ENCODE measurements around the gene FOXD4. TPM values are rescaled to one million over a fixed set of nuclear protein-coding genes. Genes with fewer than 3 reads are reported as not detected.
"Not testable (repeated sequence)": the region's sequence is repeated elsewhere in the genome, so short reads cannot be mapped to it uniquely, and the experiment has no call there.

Gene FOXD4
- total RNA-seq (1 to 10 TPM in 1 of 7 donors, under 1 TPM in 6; 0.27 to 1.7 (median 0.42) TPM), polyA plus RNA-seq (under 1 TPM; 0.20 to 0.42 (median 0.37) TPM)
- long read RNA-seq, donor 1, result 0 reads
- long read RNA-seq, donor 2, result 0 reads

GRCh38 chr9:117995-118467 is at the start of gene FOXD4:
FOXD4 (minus strand) TSS chr9:118417; CDS start chr9:118119, 298 bp downstream.
- DNase-seq; intact Hi-C loops (cut with DNase I; ENCODE audit: low total_unique reads); H3K27ac ChIP-seq; H3K36me3 ChIP-seq; H3K9me3 ChIP-seq: not testable (repeated sequence)
- H3K4me1 ChIP-seq, result peaks cover 5 to 44% (median 29%) of the 10 kb centered on the region in 6 donors
- 15 to 45% (median 28%) methylated on average over 13 to 28 of the region's 30 CpGs for WGBS, 5 donors
- H3K27me3 ChIP-seq (replicated peaks in 1 of 7), result peaks cover 15 to 53% (median 42%) of the 10 kb centered on the region in 7 donors
- peak within 1 kb of the TSS in 2 of 8 donors; percentile 13 to 45 for H3K4me3 ChIP-seq

- intact Hi-C loops (cut with DNase I; ENCODE audit: low total_unique reads); H3K4me3 ChIP-seq; H3K9me3 ChIP-seq; H3K36me3 ChIP-seq; DNase-seq; H3K27ac ChIP-seq; H3K27me3 ChIP-seq (replicated peaks in 1 of 7); H3K4me1 ChIP-seq: not testable (repeated sequence)
- WGBS, 5 donors, result 38 to 83% (median 70%) methylated on average over 1 of the region's 1 CpG; no CpG with 5 or more reads in 1 of the 5 donors
These were observed 41.7 kb upstream of the FOXD4 start for GRCh38 chr9:159871-160270.

- H3K4me1 ChIP-seq; H3K27ac ChIP-seq; H3K27me3 ChIP-seq (replicated peaks in 1 of 7); intact Hi-C loops (cut with DNase I; ENCODE audit: low total_unique reads); H3K9me3 ChIP-seq; H3K4me3 ChIP-seq; DNase-seq: not testable (repeated sequence)
- H3K36me3 ChIP-seq, result peaks cover 0 to 12% (median 0%) of the 10 kb centered on the region in 6 donors
These were observed 33.0 kb upstream of the FOXD4 start for GRCh38 chr9:151173-151572.

GRCh38 chr9:139880-140279 is 21.7 kb upstream of the FOXD4 start:
- intact Hi-C loops (cut with DNase I; ENCODE audit: low total_unique reads); DNase-seq; H3K4me1 ChIP-seq; H3K4me3 ChIP-seq; H3K9me3 ChIP-seq; H3K27me3 ChIP-seq (replicated peaks in 1 of 7); H3K27ac ChIP-seq: not testable (repeated sequence)
- H3K36me3 ChIP-seq, result peaks cover 0 to 12% (median 0%) of the 10 kb centered on the region in 6 donors
- WGBS, 5 donors, result 90 to 98% (median 95%) methylated on average over 6 to 17 of the region's 17 CpGs

- H3K36me3 ChIP-seq; H3K9me3 ChIP-seq; H3K27ac ChIP-seq; intact Hi-C loops (cut with DNase I; ENCODE audit: low total_unique reads): not testable (repeated sequence)
- 2 to 4% (median 2%) methylated on average over 10 to 67 of the region's 71 CpGs for WGBS, 5 donors
- DNase-seq, result peak; percentile 84
- Histone ChIP-seq H3K4me3 (peak overlapping the region in 2 of 8 donors; percentile 13 to 45), H3K27me3 (replicated peaks in 1 of 7) (peaks cover 15 to 60% (median 48%) of the 10 kb centered on the region in 7 donors), H3K4me1 (peaks cover 5 to 48% (median 29%) of the 10 kb centered on the region in 6 donors)
These were observed 848 bp downstream of the FOXD4 start for GRCh38 chr9:117144-117994.

GRCh38 chr9:116239-117077 is 1.8 kb downstream of the FOXD4 start:
- peak overlapping the region in 1 of 8 donors; percentile 19 for H3K4me3 ChIP-seq
- H3K36me3 ChIP-seq; DNase-seq; H3K9me3 ChIP-seq; H3K27ac ChIP-seq; intact Hi-C loops (cut with DNase I; ENCODE audit: low total_unique reads): not testable (repeated sequence)
- 9 to 18% (median 12%) methylated on average over 18 to 40 of the region's 41 CpGs for WGBS, 5 donors
- H3K4me1 ChIP-seq, result peaks cover 5 to 48% (median 29%) of the 10 kb centered on the region in 6 donors
- H3K27me3 ChIP-seq (replicated peaks in 1 of 7), result peaks cover 15 to 66% (median 49%) of the 10 kb centered on the region in 7 donors

- 8 to 18% (median 12%) methylated on average over 9 to 11 of the region's 11 CpGs for WGBS, 5 donors
- H3K36me3 ChIP-seq; H3K9me3 ChIP-seq; intact Hi-C loops (cut with DNase I; ENCODE audit: low total_unique reads); DNase-seq: not testable (repeated sequence)
- H3K27ac ChIP-seq, result peak overlapping the region in 4 of 8 donors; percentile 59 to 73 (median 72)
- peaks cover 5 to 48% (median 29%) of the 10 kb centered on the region in 6 donors for H3K4me1 ChIP-seq
- H3K27me3 ChIP-seq (replicated peaks in 1 of 7), result peaks cover 15 to 74% (median 49%) of the 10 kb centered on the region in 7 donors
- H3K4me3 ChIP-seq, result peak overlapping the region in 4 of 8 donors; percentile 49 to 74 (median 56)
These were observed 3.1 kb downstream of the FOXD4 start for GRCh38 chr9:115118-115451.

GRCh38 chr9:114267-115117 is 3.7 kb downstream of the FOXD4 start:
- peaks cover 15 to 80% (median 49%) of the 10 kb centered on the region in 7 donors for H3K27me3 ChIP-seq (replicated peaks in 1 of 7)

More at GRCh38 chr9:114267-115117, 3.7 kb downstream of the FOXD4 start:
- H3K36me3 ChIP-seq; H3K9me3 ChIP-seq; intact Hi-C loops (cut with DNase I; ENCODE audit: low total_unique reads): not testable (repeated sequence)
- Histone ChIP-seq H3K4me3 (peak overlapping the region; percentile 32 to 74 (median 51)), H3K27ac (peak overlapping the region in 6 of 8 donors; percentile 59 to 73 (median 70)), H3K4me1 (peaks cover 5 to 48% (median 29%) of the 10 kb centered on the region in 6 donors)
- WGBS, 5 donors, result 2 to 5% (median 4%) methylated on average over 38 to 73 of the region's 73 CpGs
- peak; percentile 75 for DNase-seq
